Suprapubic skin (tissue), 4 donors: ENCODE measurements around the gene PABPC3.

Experiments used
- CTCF ChIP-seq, 2 donors: fragments of 200-600 bp in 1 of 2; fragments of 450-650 bp in 1 of 2; sonication (generic) in 1 of 2; IDR thresholded peaks; one replicate each; pipeline ENCODE4 v1.5.1; 2016 to 2019; ENCODE audit warnings: antibody characterized with exemption in 2 of 2, mild to moderate bottlenecking in 1 of 2, moderate library complexity in 1 of 2
- EP300 ChIP-seq: sonication (generic); formaldehyde crosslinking; IDR thresholded peaks from one replicate; pipeline ENCODE4 v1.6.1; 2017; ENCODE audit warnings: antibody characterized with exemption
- POLR2AphosphoS5 ChIP-seq, 3 donors: sonication (generic); formaldehyde crosslinking; IDR thresholded peaks; one replicate each; pipeline ENCODE4 v1.6.1; 2017; ENCODE audit warnings: antibody characterized with exemption in 3 of 3

- TF ChIP-seq CTCF (IDR thresholded peaks at IDR 0.05), result no peak
- TF ChIP-seq EP300, result no peak
- TF ChIP-seq POLR2AphosphoS5 (IDR thresholded peaks at IDR 0.05), result no peak
These were observed 7.8 kb downstream of the PABPC3 start for GRCh38 chr13:25103711-25104110.
